Measurements from ENCODE around the gene PLXND1. TPM values are rescaled to one million over a fixed set of nuclear protein-coding genes. Genes with fewer than 3 reads are reported as not detected.
A peak's percentile ranks its signal among the peaks of the same experiment; 100 is the strongest.

Gene PLXND1
- total RNA-seq, 4 donors from 2014 or later: 13.1 to 305 (median 48.2) TPM

DNA sequence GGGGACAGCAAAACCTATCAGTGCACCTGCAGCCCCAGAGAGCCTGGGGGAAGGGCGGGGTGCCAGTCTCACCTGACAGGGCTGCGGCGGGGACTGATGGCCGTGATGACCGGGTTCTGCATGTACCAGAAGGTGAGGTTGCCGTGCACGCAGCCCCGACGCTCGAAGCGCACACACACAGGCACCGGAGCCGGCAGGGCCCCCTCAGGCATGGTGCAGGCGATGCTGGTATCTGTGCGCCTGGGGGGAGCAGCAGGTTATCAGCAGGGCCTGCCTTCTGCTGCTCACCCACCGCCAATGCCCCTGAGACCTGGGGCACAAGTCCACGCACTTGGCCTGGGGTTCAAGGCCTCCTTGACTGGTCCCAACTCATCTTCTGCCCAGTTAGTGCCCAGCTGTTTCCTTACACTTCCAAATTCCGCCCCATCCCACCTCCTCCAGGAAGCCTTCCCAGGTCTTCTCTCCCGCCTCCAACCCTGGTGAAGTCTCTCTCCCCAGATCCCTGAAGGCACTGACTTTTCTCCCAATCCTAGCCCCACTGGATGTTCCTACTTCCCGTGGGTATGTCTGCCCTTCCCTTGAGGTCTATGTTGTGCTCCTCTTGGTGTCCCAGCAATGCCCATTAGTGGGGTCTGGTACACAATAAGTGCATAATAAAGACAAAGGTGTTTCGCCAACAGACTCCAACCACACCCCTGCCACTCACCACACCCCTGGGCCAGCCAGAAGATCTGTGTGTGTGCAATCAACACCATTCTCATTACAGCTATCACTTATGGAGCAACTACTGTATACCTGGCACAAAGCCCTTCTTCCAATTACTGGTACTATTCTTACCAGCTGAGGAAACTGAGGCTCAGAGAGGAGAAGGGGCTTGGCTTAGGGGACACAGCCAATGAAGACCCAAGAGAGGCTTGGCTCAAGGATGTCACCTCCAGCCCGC is 34.6 kb downstream of the PLXND1 start:
- Histone ChIP-seq H3K9me3 (no peaks in the 10 kb centered on the region), H3K27ac (no peak overlapping the region), H3K27me3 (no peaks in the 10 kb centered on the region), H3K36me3 (peaks cover 0 to 22% (median 0%) of the 10 kb centered on the region in 3 donors), H3K4me3 (no peak overlapping the region), H3K4me1 (peaks cover 0 to 18% (median 9%) of the 10 kb centered on the region in 4 donors)
- TF ChIP-seq, protein P1, sequence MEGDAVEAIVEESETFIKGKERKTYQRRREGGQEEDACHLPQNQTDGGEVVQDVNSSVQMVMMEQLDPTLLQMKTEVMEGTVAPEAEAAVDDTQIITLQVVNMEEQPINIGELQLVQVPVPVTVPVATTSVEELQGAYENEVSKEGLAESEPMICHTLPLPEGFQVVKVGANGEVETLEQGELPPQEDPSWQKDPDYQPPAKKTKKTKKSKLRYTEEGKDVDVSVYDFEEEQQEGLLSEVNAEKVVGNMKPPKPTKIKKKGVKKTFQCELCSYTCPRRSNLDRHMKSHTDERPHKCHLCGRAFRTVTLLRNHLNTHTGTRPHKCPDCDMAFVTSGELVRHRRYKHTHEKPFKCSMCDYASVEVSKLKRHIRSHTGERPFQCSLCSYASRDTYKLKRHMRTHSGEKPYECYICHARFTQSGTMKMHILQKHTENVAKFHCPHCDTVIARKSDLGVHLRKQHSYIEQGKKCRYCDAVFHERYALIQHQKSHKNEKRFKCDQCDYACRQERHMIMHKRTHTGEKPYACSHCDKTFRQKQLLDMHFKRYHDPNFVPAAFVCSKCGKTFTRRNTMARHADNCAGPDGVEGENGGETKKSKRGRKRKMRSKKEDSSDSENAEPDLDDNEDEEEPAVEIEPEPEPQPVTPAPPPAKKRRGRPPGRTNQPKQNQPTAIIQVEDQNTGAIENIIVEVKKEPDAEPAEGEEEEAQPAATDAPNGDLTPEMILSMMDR (IDR thresholded peaks at IDR 0.05): no peak
- TF ChIP-seq POLR2A (IDR thresholded peaks at IDR 0.05): no peak
- DNase-seq: no peak

DNA sequence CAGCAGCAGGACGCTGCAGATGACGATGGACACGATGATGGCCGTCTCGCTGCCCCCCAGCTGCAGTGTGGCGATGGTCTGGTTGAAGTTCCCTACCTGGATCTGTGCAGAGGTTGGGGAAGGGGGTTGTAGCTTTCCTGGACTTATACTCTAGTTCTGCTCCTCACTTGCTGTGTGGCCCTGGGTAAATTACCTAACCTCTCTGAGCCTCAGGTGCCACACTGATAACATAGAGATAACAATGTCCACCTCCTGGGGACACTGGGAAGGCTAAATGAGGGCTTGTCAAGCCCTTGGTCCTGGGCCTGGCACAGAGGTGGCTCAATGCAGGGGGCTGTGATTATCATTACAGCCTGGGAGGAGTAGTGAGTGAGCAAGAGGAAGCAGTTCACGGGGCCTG is 36.6 kb downstream of the PLXND1 start:
- Histone ChIP-seq H3K36me3 (peaks cover 0 to 17% (median 0%) of the 10 kb centered on the region in 3 donors), H3K27me3 (no peaks in the 10 kb centered on the region), H3K27ac (no peak overlapping the region), H3K4me1 (peaks cover 0 to 11% (median 0%) of the 10 kb centered on the region in 4 donors), H3K9me3 (no peaks in the 10 kb centered on the region), H3K4me3 (no peak overlapping the region)
- no peak for TF ChIP-seq POLR2A (IDR thresholded peaks at IDR 0.05)
- TF ChIP-seq, protein P1 (IDR thresholded peaks at IDR 0.05): no peak
- DNase-seq: no peak

DNA sequence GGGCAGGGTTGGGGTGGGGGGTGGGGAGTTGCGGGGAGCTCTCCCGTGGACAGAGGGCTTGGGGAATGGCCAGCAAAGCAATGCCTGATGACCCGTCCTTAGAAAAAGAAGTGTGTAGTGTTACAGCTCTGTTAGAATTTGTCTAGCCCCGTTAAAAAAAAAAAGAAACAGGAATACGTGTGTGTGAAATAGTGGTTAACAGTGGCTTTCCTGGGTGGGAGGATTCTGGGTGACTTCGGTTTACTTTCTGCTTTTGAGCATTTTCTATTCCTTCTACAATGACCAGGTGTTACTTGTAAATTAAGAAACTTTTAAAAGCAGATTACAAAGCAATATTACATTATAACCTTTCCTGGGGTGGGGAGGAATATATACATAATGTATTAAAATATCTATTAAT is 38.5 kb downstream of the PLXND1 start:
- TF ChIP-seq, protein P1 (IDR thresholded peaks at IDR 0.05): no peak
- TF ChIP-seq POLR2A (IDR thresholded peaks at IDR 0.05): no peak
- Histone ChIP-seq H3K4me3 (no peak overlapping the region), H3K27me3 (no peaks in the 10 kb centered on the region), H3K27ac (no peak overlapping the region), H3K36me3 (peaks cover 0 to 18% (median 0%) of the 10 kb centered on the region in 3 donors), H3K4me1 (peaks cover 0 to 11% (median 0%) of the 10 kb centered on the region in 4 donors), H3K9me3 (no peaks in the 10 kb centered on the region)
- no peak for DNase-seq

DNA sequence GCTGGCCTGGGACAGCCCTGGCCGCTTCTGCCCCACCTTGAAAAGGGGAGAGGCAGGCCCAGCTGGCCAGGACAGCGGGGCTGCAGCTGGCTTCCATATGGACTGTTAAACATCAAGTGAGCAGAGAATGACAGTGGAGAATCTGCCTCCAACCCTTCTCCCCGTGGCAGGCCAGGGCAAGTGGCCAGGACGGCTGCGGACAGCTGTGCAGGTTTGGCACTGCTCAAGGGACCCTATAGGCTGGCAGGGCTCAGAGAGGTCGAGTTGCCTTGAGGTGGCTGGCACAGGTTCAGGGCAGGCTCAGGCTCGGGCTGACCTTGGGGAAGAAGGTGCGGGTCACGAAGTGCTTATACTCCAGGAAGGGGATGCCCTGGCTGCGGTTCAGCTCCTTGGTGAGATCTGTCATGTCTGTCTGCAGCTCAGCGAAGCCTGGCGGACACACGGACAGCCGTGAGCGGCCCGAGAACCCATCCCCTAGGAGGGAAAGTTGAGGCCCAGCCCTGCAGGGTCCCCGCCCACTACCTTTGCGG is 39.2 kb downstream of the PLXND1 start:
- H3K4me1 ChIP-seq: peaks cover 0 to 11% (median 0%) of the 10 kb centered on the region in 4 donors
- H3K36me3 ChIP-seq: peaks cover 0 to 23% (median 0%) of the 10 kb centered on the region in 3 donors
- H3K9me3 ChIP-seq: no peaks in the 10 kb centered on the region
- no peaks in the 10 kb centered on the region for H3K27me3 ChIP-seq
- peak overlapping the region in 1 of 4 donors; percentile 9 for H3K27ac ChIP-seq
- TF ChIP-seq, protein P1 (IDR thresholded peaks at IDR 0.05): no peak
- no peak for TF ChIP-seq POLR2A (IDR thresholded peaks at IDR 0.05)
- DNase-seq: no peak
- no peak overlapping the region for H3K4me3 ChIP-seq

DNA sequence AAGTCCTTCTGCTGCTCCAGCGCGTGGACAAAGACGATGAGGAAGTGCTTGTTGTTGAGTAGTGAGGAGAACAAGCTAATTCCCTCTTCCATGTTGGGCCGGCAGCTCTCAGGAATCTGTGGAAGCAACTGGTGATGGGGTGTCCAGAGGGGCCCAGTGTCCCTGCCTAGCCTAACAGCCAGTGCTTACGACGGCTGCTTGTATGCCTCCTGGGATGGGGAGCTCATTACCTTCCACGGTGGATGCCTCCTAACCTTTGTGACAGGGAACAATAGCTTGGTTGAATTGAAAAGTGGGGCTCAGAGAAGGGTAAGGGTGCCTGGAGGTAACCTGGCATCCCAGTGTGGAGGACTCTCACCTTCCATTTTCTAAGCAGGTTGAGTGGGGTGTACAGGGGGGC is 40.6 kb downstream of the PLXND1 start:
- TF ChIP-seq, protein P1 (IDR thresholded peaks at IDR 0.05): no peak
- no peak for TF ChIP-seq POLR2A (IDR thresholded peaks at IDR 0.05)
- DNase-seq: no peak
- H3K4me3 ChIP-seq: no peak overlapping the region
- H3K36me3 ChIP-seq: peaks cover 0 to 15% (median 0%) of the 10 kb centered on the region in 3 donors
- H3K27me3 ChIP-seq: no peaks in the 10 kb centered on the region
- peaks cover 0 to 20% (median 0%) of the 10 kb centered on the region in 4 donors for H3K4me1 ChIP-seq
- H3K9me3 ChIP-seq: no peaks in the 10 kb centered on the region
- H3K27ac ChIP-seq: no peak overlapping the region
